NK-92 treated with Interleukin-12 subunit alpha and Interleukin-12 subunit beta, amount 100 ng/mL, for 24 hours (cell line): ENCODE results near the gene TMTC2.
"Not testable (repeated sequence)": the region's sequence is repeated elsewhere in the genome, so short reads cannot be mapped to it uniquely, and the experiment has no call there.

Experiments
- DNase-seq: peaks from one replicate; lab custom pipeline; 2025; lab: John Stamatoyannopoulos, UW

Gene TMTC2

GRCh38 chr12:82728710-82729109 is 42.0 kb downstream of the TMTC2 start:
- no peak for DNase-seq

- no peak for DNase-seq
Measured at GRCh38 chr12:82730953-82731459, 44.3 kb downstream of the TMTC2 start.

- no peak for DNase-seq
Measured at GRCh38 chr12:82740129-82741000, 53.7 kb downstream of the TMTC2 start.

- no peak for DNase-seq
Measured at GRCh38 chr12:82745063-82745674, 58.5 kb downstream of the TMTC2 start.

GRCh38 chr12:82745807-82746206 is 59.1 kb downstream of the TMTC2 start:
- DNase-seq: no peak

- no peak for DNase-seq
Measured at GRCh38 chr12:82746668-82747067, 60.0 kb downstream of the TMTC2 start.

GRCh38 chr12:82749015-82749414 is 62.3 kb downstream of the TMTC2 start:
- no peak for DNase-seq

- DNase-seq: no peak
Measured at GRCh38 chr12:82754856-82755255, 68.2 kb downstream of the TMTC2 start.

GRCh38 chr12:82756303-82756702 is 69.6 kb downstream of the TMTC2 start:
- no peak for DNase-seq

- DNase-seq: no peak
Measured at GRCh38 chr12:82757059-82757458, 70.4 kb downstream of the TMTC2 start.

GRCh38 chr12:82757656-82758055 is 71.0 kb downstream of the TMTC2 start:
- DNase-seq: no peak

- DNase-seq: no peak
Measured at GRCh38 chr12:82758749-82759330, 72.1 kb downstream of the TMTC2 start.

GRCh38 chr12:82760423-82760822 is 73.7 kb downstream of the TMTC2 start:
- no peak for DNase-seq

GRCh38 chr12:82765206-82765605 is 78.5 kb downstream of the TMTC2 start:
- DNase-seq: not testable (repeated sequence)

GRCh38 chr12:82765971-82766705 is 79.4 kb downstream of the TMTC2 start:
- no peak for DNase-seq

- no peak for DNase-seq
Measured at GRCh38 chr12:82774666-82775065, 88.0 kb downstream of the TMTC2 start.

GRCh38 chr12:82780517-82780916 is 93.8 kb downstream of the TMTC2 start:
- no peak for DNase-seq

- DNase-seq: no peak
Measured at GRCh38 chr12:82781309-82781997, 94.7 kb downstream of the TMTC2 start.

- DNase-seq: no peak
Measured at GRCh38 chr12:82783435-82783834, 96.7 kb downstream of the TMTC2 start.

GRCh38 chr12:82787016-82787415 is 100.3 kb downstream of the TMTC2 start:
- no peak for DNase-seq

- no peak for DNase-seq
Measured at GRCh38 chr12:82788594-82788993, 101.9 kb downstream of the TMTC2 start.

GRCh38 chr12:82789674-82790073 is 103.0 kb downstream of the TMTC2 start:
- no peak for DNase-seq
